Muscle of leg (tissue), 11 donors: Measurements from ENCODE around the gene TMEM254. TPM values are rescaled to one million over a fixed set of nuclear protein-coding genes. Genes with fewer than 3 reads are reported as not detected.

Experiments
- DNase-seq: peaks from one replicate; pipeline ENCODE4 v3.0.0; 2013
- H3K27ac ChIP-seq: one replicate; pipeline ENCODE4 v1.5.1; 2013; ENCODE audit warnings: mild to moderate bottlenecking, low read length, control low read depth
- H3K27me3 ChIP-seq: one replicate; pipeline ENCODE4 v1.6.1; 2013; ENCODE audit warnings: low read length; ENCODE audit not compliant: control insufficient read depth, insufficient read depth
- H3K36me3 ChIP-seq: one replicate; pipeline ENCODE4 v1.6.1; 2013; ENCODE audit warnings: low read length; ENCODE audit not compliant: control insufficient read depth, insufficient read depth
- H3K4me1 ChIP-seq: one replicate; pipeline ENCODE4 v1.6.1; 2013; ENCODE audit warnings: low read length; ENCODE audit not compliant: control insufficient read depth, insufficient read depth
- H3K4me3 ChIP-seq: one replicate; pipeline ENCODE4 v1.5.1; 2013; ENCODE audit warnings: low read length, control low read depth
- H3K9me3 ChIP-seq: replicated peaks from 2 replicates; pipeline ENCODE4 v1.6.1; 2013; ENCODE audit warnings: low read depth, low read length; ENCODE audit not compliant: control insufficient read depth
- WGBS: methylation state at CpG from one replicate; pipeline ENCODE4 v1.1.5; 2013; ENCODE audit warnings: missing lambda C conversion rate; ENCODE audit not compliant: insufficient coverage; 5-methylcytosine and 5-hydroxymethylcytosine counted together
- polyA plus RNA-seq, 8 donors: library from polyadenylated mRNA; unstranded; fragments of 120-200 nt; gene quantifications; one replicate each; pipeline versions ENCODE4 v1.2.1 to v1.2.3, GENCODE V29; 2013; ENCODE audit warnings: inconsistent platforms in 1 of 8, low replicate concordance in 1 of 8; ENCODE audit not compliant: insufficient read length in 8 of 8, insufficient read depth in 1 of 8
- total RNA-seq: library from RNA; stranded (reverse); fragments of 120-200 nt; gene quantifications from one replicate; pipeline ENCODE4 v1.2.4, GENCODE V29; 2013

Gene TMEM254
- total and polyA plus RNA-seq, 9 donors, result 10.1 to 26.6 (median 17.3) TPM

- DNase-seq, result peak; percentile 6
- peaks cover 34% of the 10 kb centered on the region for H3K4me1 ChIP-seq
- 68% methylated on average over 11 of the region's 19 CpGs for WGBS
These were observed 63.4 kb downstream of the TMEM254 start for GRCh38 chr10:80141696-80142460.

More at GRCh38 chr10:80141696-80142460, 63.4 kb downstream of the TMEM254 start:
- Histone ChIP-seq H3K27ac (no peak overlapping the region), H3K27me3 (no peaks in the 10 kb centered on the region), H3K4me3 (no peak overlapping the region), H3K9me3 (no peaks in the 10 kb centered on the region), H3K36me3 (peaks cover 17% of the 10 kb centered on the region)

Other genes with a start within 250 kb of the TMEM254 start
- 1.1 TPM for gene SFTPD, start 129.6 kb upstream of the TMEM254 start, total RNA-seq
- 1 to 10 TPM in 6 of 8 donors, under 1 TPM in 2; 0.91 to 2.7 (median 1.2) TPM for gene SFTPD, start 129.6 kb upstream of the TMEM254 start, polyA plus RNA-seq
- 137 TPM for gene PLAC9, start 54.1 kb downstream of the TMEM254 start, total RNA-seq
- 100 to 1,000 TPM in 5 of 8 donors, 10 to 100 TPM in 3; 81.2 to 121 (median 104) TPM for gene PLAC9, start 54.1 kb downstream of the TMEM254 start, polyA plus RNA-seq
- 78.8 TPM for gene ANXA11, start 126.9 kb downstream of the TMEM254 start, total RNA-seq
- gene ANXA11, start 126.9 kb downstream of the TMEM254 start, polyA plus RNA-seq, result 100 to 1,000 TPM in 1 of 8 donors, 10 to 100 TPM in 7; 81.4 to 103 (median 92.9) TPM
- gene MAT1A, start 211.0 kb downstream of the TMEM254 start, total RNA-seq, result 0.04 TPM
- under 1 TPM in 7 of 8 donors, not detected in 1; 0.07 to 0.73 (median 0.18) TPM for gene MAT1A, start 211.0 kb downstream of the TMEM254 start, polyA plus RNA-seq